GM21619 (cell line): Measurements from ENCODE around the gene P4HA2.

Experiments used
- ATAC-seq: cut with Tn5 transposase; IDR thresholded peaks from one replicate; pipeline ENCODE4 v1.9.1; 2021; ENCODE audit not compliant: unreplicated experiment

The P4HA2 gene

GRCh38 chr5:132225165-132226032 is 2.3 kb downstream of the P4HA2 start:
- ATAC-seq = no peak

- no peak for ATAC-seq
Observed at GRCh38 chr5:132224716-132225115, 2.9 kb downstream of the P4HA2 start.

- ATAC-seq = no peak
Observed at GRCh38 chr5:132223861-132224260, 3.8 kb downstream of the P4HA2 start.

GRCh38 chr5:132222649-132223038 is 5.0 kb downstream of the P4HA2 start:
- no peak for ATAC-seq

GRCh38 chr5:132221781-132222648 is 5.6 kb downstream of the P4HA2 start:
- no peak for ATAC-seq

- ATAC-seq = no peak
Observed at GRCh38 chr5:132220491-132220890, 7.2 kb downstream of the P4HA2 start.

GRCh38 chr5:132219981-132220380 is 7.7 kb downstream of the P4HA2 start:
- ATAC-seq = no peak

- ATAC-seq = no peak
Observed at GRCh38 chr5:132219289-132219970, 8.2 kb downstream of the P4HA2 start.

- ATAC-seq = no peak
Observed at GRCh38 chr5:132218321-132218720, 9.3 kb downstream of the P4HA2 start.

GRCh38 chr5:132215329-132215728 is 12.3 kb downstream of the P4HA2 start:
- ATAC-seq = no peak

- ATAC-seq = no peak
Observed at GRCh38 chr5:132214491-132214890, 13.2 kb downstream of the P4HA2 start.

- ATAC-seq = no peak
Observed at GRCh38 chr5:132213666-132214065, 14.0 kb downstream of the P4HA2 start.

GRCh38 chr5:132211787-132212186 is 15.9 kb downstream of the P4HA2 start:
- ATAC-seq = no peak

- ATAC-seq = no peak
Observed at GRCh38 chr5:132210944-132211343, 16.7 kb downstream of the P4HA2 start.

- ATAC-seq = no peak
Observed at GRCh38 chr5:132209901-132210545, 17.6 kb downstream of the P4HA2 start.

GRCh38 chr5:132209131-132209530 is 18.5 kb downstream of the P4HA2 start:
- no peak for ATAC-seq

- no peak for ATAC-seq
Observed at GRCh38 chr5:132207778-132208177, 19.9 kb downstream of the P4HA2 start.

- ATAC-seq = no peak
Observed at GRCh38 chr5:132206782-132207181, 20.9 kb downstream of the P4HA2 start.

- no peak for ATAC-seq
Observed at GRCh38 chr5:132205385-132206125, 22.1 kb downstream of the P4HA2 start.
